HG03064 (cell line): ENCODE results near the gene WNK2.

ENCODE experiments used
- ATAC-seq: cut with Tn5 transposase; IDR thresholded peaks from one replicate; pipeline ENCODE4 v1.9.1; 2021; ENCODE audit warnings: low read depth; ENCODE audit not compliant: unreplicated experiment

The WNK2 gene

GRCh38 chr9:93161786-93162562, 22.0 kb upstream of the WNK2 start:
- ATAC-seq, result no peak

GRCh38 chr9:93164085-93164484, 19.9 kb upstream of the WNK2 start:
- ATAC-seq, result no peak

- no peak for ATAC-seq
These were observed 17.2 kb upstream of the WNK2 start for GRCh38 chr9:93166699-93167098.

GRCh38 chr9:93167185-93167584, 16.8 kb upstream of the WNK2 start:
- no peak for ATAC-seq

GRCh38 chr9:93167838-93168237, 16.1 kb upstream of the WNK2 start:
- no peak for ATAC-seq

GRCh38 chr9:93168581-93168980, 15.4 kb upstream of the WNK2 start:
- ATAC-seq, result no peak

GRCh38 chr9:93169444-93169843, 14.5 kb upstream of the WNK2 start:
- ATAC-seq, result no peak

- ATAC-seq, result no peak
These were observed 13.4 kb upstream of the WNK2 start for GRCh38 chr9:93170571-93170970.

- no peak for ATAC-seq
These were observed 12.5 kb upstream of the WNK2 start for GRCh38 chr9:93171261-93171990.

GRCh38 chr9:93172666-93173364, 11.1 kb upstream of the WNK2 start:
- no peak for ATAC-seq

GRCh38 chr9:93173365-93174051, 10.4 kb upstream of the WNK2 start:
- ATAC-seq, result no peak

GRCh38 chr9:93174976-93175375, 9.0 kb upstream of the WNK2 start:
- ATAC-seq, result no peak

GRCh38 chr9:93177676-93178075, 6.3 kb upstream of the WNK2 start:
- ATAC-seq, result no peak

GRCh38 chr9:93178851-93179786, 4.8 kb upstream of the WNK2 start:
- ATAC-seq, result no peak

GRCh38 chr9:93180938-93181337, 3.0 kb upstream of the WNK2 start:
- no peak for ATAC-seq

GRCh38 chr9:93181672-93182435, 2.1 kb upstream of the WNK2 start:
- no peak for ATAC-seq

GRCh38 chr9:93182572-93182971, 1.4 kb upstream of the WNK2 start:
- ATAC-seq, result no peak

- no peak for ATAC-seq
These were observed 742 bp upstream of the WNK2 start for GRCh38 chr9:93183131-93183662.
